GM19023 (cell line): ENCODE measurements around the gene DTYMK.
A peak's percentile ranks its signal among the peaks of the same experiment; 100 is the strongest.
"Not testable (repeated sequence)": the region's sequence is repeated elsewhere in the genome, so short reads cannot be mapped to it uniquely, and the experiment has no call there.

ENCODE experiments used
- ATAC-seq: cut with Tn5 transposase; IDR thresholded peaks from one replicate; pipeline ENCODE4 v1.9.1; 2021; ENCODE audit warnings: mild to moderate bottlenecking, moderate library complexity; ENCODE audit not compliant: unreplicated experiment

DTYMK gene, protein sequence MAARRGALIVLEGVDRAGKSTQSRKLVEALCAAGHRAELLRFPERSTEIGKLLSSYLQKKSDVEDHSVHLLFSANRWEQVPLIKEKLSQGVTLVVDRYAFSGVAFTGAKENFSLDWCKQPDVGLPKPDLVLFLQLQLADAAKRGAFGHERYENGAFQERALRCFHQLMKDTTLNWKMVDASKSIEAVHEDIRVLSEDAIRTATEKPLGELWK

DNA sequence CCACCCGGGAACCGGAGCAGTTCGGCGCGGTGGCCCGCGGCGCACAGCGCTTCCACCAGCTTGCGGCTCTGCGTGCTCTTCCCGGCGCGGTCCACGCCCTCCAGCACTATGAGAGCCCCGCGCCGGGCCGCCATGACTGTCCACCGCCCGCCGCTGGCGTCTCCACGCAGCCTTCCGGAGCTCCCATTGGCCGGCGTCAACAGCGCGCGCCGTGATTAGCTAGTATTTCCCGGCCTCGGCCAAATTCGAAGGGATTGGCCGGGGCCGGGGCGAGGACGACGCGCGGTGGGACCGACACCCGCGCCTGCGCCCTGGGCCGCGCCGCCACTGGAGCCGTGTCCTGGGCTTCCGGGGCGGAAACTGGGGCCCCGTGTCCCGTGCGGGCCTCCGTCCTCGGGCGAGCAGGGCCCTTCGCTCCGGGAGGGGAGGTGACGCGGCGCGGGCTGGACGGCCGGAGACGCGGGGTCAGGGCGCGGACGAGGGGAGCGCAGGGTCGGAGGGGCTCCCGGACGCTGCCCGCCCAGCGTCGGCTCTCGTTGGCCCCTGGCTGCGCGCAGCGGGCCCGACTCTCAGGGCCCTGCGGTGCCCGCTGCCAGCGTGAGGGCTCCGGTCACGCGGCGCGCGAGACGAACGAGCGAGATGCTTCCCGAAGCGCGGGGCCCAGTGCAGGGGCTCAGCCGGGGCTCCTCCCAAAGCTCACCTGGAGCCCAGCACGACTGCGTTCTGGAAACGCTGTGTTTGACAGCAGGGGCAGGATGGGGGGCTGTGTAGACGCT lies at the start of gene DTYMK:
TSS of gene DTYMK (minus strand) at position 166 of the 776 bp plus-strand sequence. CDS start at position 134, 32 bp downstream.
- ATAC-seq: peak; percentile 97

DNA sequence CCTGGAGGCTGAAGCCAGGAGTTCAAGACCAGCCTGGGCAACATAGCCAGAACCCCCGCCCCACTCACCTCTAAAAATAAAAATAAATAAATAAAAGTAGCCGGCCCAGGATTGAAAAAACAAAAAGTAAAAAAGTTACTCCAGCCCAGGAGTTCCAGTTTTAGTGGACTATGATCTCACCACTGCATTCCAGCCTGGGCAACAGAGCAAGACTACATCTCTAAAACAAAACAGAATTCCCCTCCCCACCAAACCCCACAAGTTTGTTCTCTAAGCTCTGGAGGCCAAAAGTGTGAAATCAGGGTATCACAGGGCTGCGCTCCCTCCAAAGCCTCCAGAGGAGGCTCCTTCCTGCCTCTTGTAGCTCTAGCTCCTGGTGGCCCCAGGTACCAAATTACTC lies 49.5 kb upstream of the DTYMK start:
- ATAC-seq: no peak

- ATAC-seq: peak; percentile 89
Measured at GRCh38 chr2:241734467-241735208, 48.0 kb upstream of the DTYMK start, which contains the start of gene D2HGDH. Gene D2HGDH, plus strand, starts transcription at chr2:241734630. Its CDS starts 595 bp downstream, at chr2:241735225.

- ATAC-seq: peak; percentile 38
Measured at GRCh38 chr2:241734208-241734466, 47.5 kb upstream of the DTYMK start.

DNA sequence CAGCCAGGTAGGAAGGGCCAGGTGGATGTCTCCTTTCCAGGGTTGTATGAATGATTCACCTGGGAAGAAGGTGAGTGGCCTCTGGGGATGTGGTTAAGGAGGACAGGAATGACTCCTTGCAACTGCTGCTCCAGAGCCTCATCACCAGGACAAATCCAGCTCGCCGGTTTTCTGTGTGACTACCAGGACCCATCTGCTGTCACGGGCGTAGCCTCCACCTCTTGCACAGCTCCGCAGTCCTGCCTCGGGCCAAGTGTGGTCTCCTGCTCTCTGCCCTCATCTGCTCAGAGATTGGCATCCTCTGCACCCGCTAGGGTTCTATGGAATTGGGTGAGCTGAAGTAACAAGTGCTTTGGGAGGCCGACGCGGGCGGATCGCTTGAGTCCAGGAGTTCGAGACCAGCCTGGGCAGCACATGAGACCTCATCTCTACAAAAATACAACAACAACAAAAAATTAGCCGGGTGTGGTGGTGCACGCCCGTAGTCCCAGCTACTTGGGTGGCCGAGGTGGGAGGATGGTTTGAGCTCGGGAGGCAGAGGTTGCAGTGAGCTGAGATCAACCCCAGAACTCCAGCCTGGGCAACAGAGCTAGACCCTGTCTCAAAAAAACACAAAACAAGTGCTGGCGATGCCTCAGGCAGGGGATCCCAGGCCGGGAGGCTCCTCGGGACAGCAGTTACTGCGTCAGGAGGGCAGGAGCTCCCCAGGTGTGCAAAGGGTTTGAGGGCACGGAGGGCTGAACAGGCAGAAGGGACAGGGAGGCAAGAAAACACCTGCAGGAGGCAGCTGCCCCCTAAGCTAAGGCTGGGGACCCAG lies 47.0 kb upstream of the DTYMK start:
- ATAC-seq: no peak

DNA sequence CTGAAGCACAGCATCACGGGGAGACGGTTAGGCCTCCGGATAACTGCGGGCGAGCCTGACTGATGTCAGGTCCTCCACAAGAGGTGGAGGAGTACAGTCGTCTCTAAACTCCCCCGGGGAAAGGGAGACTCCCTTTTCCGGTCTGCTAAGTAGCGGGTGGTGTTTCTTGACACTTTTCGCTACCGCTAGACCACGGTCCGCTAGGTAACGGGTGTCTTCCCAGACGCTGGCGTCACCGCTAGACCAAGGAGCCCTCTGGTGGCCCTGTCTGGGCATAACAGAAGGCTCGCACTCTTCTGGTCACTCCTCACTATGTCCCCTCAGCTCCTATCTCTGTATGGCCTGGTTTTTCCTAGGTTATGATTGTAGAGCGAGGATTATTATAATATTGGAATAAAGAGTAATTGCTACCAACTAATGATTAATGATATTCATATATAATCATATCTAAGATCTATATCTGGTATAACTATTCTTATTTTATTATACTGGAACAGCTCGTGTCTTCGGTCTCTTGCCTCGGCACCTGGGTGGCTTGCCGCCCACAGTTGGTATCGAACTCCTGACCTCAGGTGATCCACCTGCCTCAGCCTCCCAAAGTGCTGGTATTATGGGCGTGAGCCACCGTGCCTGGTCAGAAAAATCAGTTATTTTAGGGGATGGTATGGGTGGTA lies 46.0 kb upstream of the DTYMK start:
- ATAC-seq: not testable (repeated sequence)

GRCh38 chr2:241730671-241731293 lies 44.2 kb upstream of the DTYMK start:
- no peak for ATAC-seq

DNA sequence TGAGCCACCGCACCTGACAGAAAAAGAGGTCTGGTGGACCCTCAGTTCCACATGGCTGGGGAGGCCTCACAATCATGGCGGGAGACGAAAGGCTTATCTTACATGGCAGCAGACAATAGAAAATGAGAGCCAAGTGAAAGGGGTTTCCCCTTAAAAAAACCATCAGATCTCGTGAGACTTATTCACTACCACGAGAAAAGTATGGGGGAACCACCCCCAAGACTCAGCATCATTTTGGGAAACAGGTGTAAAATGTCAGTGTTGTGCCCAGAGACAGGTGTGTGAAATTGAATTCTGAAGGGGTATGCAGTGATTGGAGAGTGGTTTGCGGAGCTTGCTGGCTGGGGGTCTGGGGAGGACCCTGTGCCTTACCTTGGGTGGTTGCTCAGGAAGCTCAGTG lies 43.3 kb upstream of the DTYMK start:
- ATAC-seq: no peak

GRCh38 chr2:241728627-241729026 lies 42.0 kb upstream of the DTYMK start:
- no peak for ATAC-seq

DNA sequence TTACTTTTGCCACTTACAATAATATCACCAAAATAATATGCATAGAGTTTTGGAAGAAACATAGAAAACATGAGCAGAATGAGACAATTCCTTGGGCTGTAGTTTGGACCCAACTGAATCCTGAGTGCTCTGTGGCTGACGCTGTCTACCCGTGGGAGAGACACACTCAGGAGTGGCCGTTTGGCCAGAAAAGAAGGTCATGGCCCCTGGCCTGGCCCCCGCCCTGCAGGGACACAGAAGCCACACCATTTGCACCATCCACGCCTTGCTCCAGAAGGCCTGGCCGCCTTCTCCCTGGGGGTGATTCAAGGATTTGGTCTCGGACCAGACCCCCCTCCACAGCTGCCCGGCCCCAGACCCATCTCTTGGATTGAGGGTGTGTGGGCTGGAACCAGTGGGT lies 41.4 kb upstream of the DTYMK start:
- no peak for ATAC-seq

- ATAC-seq: no peak
Measured at GRCh38 chr2:241726459-241726858, 39.8 kb upstream of the DTYMK start.

- no peak for ATAC-seq
Measured at GRCh38 chr2:241724975-241725870, 38.6 kb upstream of the DTYMK start.

DNA sequence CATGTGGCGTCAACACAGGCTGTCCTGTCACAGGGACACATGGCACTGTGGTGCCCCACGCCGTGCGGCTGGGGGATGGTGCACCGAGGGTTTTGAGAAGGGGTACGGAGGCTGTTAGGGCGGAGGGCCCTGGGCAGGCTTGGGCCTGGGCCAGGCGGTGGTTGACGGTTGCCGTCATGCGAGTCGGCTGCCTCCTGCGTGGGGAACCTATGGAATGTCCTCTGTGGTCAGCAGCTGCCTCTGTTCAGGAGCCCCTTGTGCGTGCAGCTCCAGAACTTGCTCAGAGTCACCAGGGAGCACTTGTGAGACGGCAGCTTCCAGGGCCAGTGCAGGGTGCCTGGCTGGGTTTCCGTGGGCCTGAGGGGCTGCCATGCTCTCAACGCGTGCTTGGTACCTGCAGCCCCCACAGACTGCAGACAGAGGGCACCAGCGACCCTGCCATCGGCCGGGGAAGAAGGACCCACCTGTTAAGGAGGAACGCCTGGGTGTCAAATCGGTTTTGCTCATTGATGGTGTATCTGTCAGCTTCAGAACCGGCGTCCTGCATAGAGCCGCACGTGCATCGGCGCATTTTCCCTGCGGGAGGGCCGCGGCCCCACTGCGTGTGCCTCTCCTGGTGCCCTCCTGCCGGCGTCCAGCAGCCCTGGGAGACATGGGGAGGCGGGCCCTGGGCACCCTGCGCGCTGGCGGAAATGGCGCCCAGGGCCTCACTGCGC lies 37.8 kb upstream of the DTYMK start:
- no peak for ATAC-seq

DNA sequence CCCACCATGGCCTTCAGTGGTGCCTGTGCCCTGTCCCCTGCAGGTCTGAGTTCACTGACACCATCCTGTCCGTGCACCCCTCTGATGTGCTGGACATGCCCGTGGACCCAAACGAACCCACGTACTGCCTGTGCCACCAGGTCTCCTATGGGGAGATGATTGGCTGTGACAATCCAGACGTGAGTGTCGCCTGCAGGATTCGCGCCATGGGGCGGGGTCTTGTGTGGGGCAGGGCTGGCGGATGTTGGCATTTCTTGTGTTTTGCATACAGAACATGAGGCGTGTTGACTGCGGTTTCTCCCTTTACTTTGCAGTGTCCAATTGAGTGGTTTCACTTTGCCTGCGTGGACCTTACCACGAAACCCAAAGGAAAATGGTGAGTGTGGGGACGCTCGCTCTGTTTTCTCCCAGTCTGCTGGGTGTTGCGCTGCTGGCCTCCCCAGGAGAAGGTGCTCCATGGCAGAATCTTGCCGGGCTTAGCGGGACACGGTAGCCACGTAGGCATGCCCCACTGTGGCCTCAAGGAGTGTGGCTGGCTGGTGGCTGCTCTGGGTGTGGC lies 36.4 kb upstream of the DTYMK start:
- no peak for ATAC-seq

DNA sequence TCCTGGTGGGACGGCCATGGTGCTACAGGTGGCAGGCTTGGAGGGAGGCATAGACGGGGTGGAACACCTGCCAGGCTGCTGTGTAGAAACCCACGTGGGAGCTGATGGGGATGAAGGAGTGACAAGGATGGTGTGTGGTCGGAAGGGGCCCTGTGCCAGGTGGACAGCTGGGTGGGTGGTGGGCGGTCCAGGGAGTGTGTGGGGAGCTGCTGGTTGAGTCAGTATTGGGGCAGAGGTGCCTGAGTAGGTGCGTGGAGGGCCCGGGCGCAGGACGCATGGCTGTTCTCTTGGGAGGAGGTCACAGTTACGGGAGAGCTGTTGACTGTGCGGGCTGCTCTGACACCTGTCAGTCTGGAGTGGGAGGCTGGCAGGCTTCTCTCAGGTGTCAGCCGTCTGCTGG lies 35.2 kb upstream of the DTYMK start:
- no peak for ATAC-seq

GRCh38 chr2:241720560-241720959 lies 33.9 kb upstream of the DTYMK start:
- ATAC-seq: no peak

GRCh38 chr2:241720099-241720498 lies 33.5 kb upstream of the DTYMK start:
- ATAC-seq: no peak

- ATAC-seq: no peak
Measured at GRCh38 chr2:241719093-241719492, 32.5 kb upstream of the DTYMK start.
